SH-SY5Y (cell line): ENCODE data around the gene MATN4.

Experiments
- GATA2 ChIP-seq: IDR thresholded peaks from 2 replicates; pipeline ENCODE4 v1.6.1; 2011; ENCODE audit warnings: mild to moderate bottlenecking, low read depth, low read length
- GATA3 ChIP-seq: IDR thresholded peaks from 2 replicates; pipeline ENCODE4 v1.6.1; 2011; ENCODE audit warnings: low read depth, mild to moderate bottlenecking, low read length, moderate library complexity

- TF ChIP-seq GATA2 (no peak), GATA3 (no peak)
Observed at GRCh38 chr20:45345104-45345936, 37.2 kb upstream of the MATN4 start.
